Astrocyte (in vitro differentiated cells and primary cell): ENCODE results near the gene RALGPS1.

Experiments used
- CTCF ChIP-seq: IDR thresholded peaks from 2 replicates; pipeline ENCODE4 v1.5.1; 2011; ENCODE audit warnings: low read depth, mild to moderate bottlenecking, inconsistent platforms, low read length, moderate library complexity; ENCODE audit not compliant: insufficient read depth
- EZH2 ChIP-seq: IDR thresholded peaks from 2 replicates; pipeline ENCODE4 v1.6.1; 2012; ENCODE audit warnings: mild to moderate bottlenecking, low read length, inconsistent platforms; ENCODE audit not compliant: insufficient read depth

DNA sequence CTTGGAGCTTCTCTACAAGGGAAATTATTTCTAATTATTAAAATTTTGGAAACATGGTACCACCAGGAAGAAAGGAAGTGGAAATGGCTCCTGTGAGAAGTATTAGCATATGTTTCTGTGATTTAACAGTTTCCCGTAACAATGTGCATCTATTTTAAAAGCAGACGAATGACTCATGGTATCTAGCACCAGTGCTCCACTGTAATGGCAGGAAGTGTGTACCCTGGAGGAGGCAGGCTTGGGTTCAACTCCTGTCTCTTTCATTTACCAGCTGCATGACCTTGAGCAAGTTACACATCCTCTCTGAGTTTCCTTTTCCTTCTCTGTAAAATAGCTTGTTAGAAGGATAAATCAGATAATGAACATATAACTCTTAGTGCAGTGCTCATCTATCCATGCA, 248.8 kb downstream of the RALGPS1 start:
- TF ChIP-seq EZH2: no peak
- no peak for TF ChIP-seq CTCF
